Stimulated activated CD4-positive, alpha-beta T cell treated with anti-CD3 and anti-CD28 coated beads, Interleukin-2, amount 100 ng/mL, for 4 hours (primary cell): Measurements from ENCODE around the gene RBMS2.
"Not testable (repeated sequence)": the region's sequence is repeated elsewhere in the genome, so short reads cannot be mapped to it uniquely, and the experiment has no call there.

Experiments used
- DNase-seq: peaks from one replicate; pipeline ENCODE4 v3.0.0-alpha.2; 2020; ENCODE audit warnings: low read depth

The RBMS2 gene

GRCh38 chr12:56518570-56518969 is 3.0 kb upstream of the RBMS2 start:
- DNase-seq = no peak

- no peak for DNase-seq
These were observed 1.6 kb upstream of the RBMS2 start for GRCh38 chr12:56520048-56520447.

- DNase-seq = no peak
These were observed 1.1 kb upstream of the RBMS2 start for GRCh38 chr12:56520506-56520905.

GRCh38 chr12:56521209-56521589 is 421 bp upstream of the RBMS2 start:
- no peak for DNase-seq

- DNase-seq = no peak
These were observed 982 bp downstream of the RBMS2 start for GRCh38 chr12:56522411-56523193.

- no peak for DNase-seq
These were observed 7.2 kb downstream of the RBMS2 start for GRCh38 chr12:56528846-56529245.

- no peak for DNase-seq
These were observed 8.0 kb downstream of the RBMS2 start for GRCh38 chr12:56529656-56530055.

GRCh38 chr12:56530390-56531055 is 8.9 kb downstream of the RBMS2 start:
- no peak for DNase-seq

- no peak for DNase-seq
These were observed 15.9 kb downstream of the RBMS2 start for GRCh38 chr12:56537546-56537945.

- DNase-seq = no peak
These were observed 20.0 kb downstream of the RBMS2 start for GRCh38 chr12:56541631-56542030.

- no peak for DNase-seq
These were observed 20.5 kb downstream of the RBMS2 start for GRCh38 chr12:56542164-56542563.

- no peak for DNase-seq
These were observed 23.5 kb downstream of the RBMS2 start for GRCh38 chr12:56545023-56545604.

GRCh38 chr12:56546680-56547079 is 25.1 kb downstream of the RBMS2 start:
- no peak for DNase-seq

- DNase-seq = no peak
These were observed 29.4 kb downstream of the RBMS2 start for GRCh38 chr12:56551070-56551469.

GRCh38 chr12:56565510-56566101 is 44.0 kb downstream of the RBMS2 start:
- DNase-seq = no peak

- DNase-seq = no peak
These were observed 46.5 kb downstream of the RBMS2 start for GRCh38 chr12:56568146-56568545.

GRCh38 chr12:56571121-56571520 is 49.5 kb downstream of the RBMS2 start:
- no peak for DNase-seq

GRCh38 chr12:56572288-56572687 is 50.7 kb downstream of the RBMS2 start:
- DNase-seq = no peak

- no peak for DNase-seq
These were observed 52.6 kb downstream of the RBMS2 start for GRCh38 chr12:56574210-56574609.

- not testable (repeated sequence) for DNase-seq
These were observed 55.6 kb downstream of the RBMS2 start for GRCh38 chr12:56577248-56577647.

GRCh38 chr12:56578983-56579546 is 57.4 kb downstream of the RBMS2 start:
- DNase-seq = no peak

GRCh38 chr12:56581418-56582145 is 60.0 kb downstream of the RBMS2 start:
- no peak for DNase-seq
